ENCODE data around the gene COL6A2. TPM values are rescaled to one million over a fixed set of nuclear protein-coding genes. Genes with fewer than 3 reads are reported as not detected.
"Not testable (repeated sequence)": the region's sequence is repeated elsewhere in the genome, so short reads cannot be mapped to it uniquely, and the experiment has no call there.

Gene COL6A2
- total and polyA plus RNA-seq, 2 donors (not counting 1 experiment from before 2014, with no cell fraction given): 1.2 to 2.1 TPM

DNA sequence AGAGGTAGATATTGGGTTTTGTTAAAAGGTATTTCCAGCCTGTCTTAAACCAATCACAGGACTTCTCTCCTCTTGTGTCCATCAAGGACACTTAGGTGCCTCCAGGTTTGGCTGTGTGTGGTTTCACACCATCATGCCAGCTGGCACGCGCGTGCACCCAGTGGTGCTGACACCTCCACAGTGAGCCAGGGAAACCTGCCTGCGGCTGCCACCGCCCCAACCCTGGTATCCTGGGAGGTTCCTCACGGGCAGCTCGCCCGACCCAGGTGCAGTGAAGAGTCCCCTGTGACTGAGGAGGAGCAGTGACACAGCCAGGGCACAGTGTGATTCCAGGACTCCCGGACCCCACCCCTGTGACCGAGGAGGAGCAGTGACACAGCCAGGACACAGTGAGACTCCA lies 13.2 kb upstream of the COL6A2 start:
- TF ChIP-seq EZH2 (IDR thresholded peaks at IDR 0.05; ENCODE audit: borderline replicate concordance, insufficient read depth, low read depth, low read length, poor library complexity, severe bottlenecking): no peak
- TF ChIP-seq, protein P1, sequence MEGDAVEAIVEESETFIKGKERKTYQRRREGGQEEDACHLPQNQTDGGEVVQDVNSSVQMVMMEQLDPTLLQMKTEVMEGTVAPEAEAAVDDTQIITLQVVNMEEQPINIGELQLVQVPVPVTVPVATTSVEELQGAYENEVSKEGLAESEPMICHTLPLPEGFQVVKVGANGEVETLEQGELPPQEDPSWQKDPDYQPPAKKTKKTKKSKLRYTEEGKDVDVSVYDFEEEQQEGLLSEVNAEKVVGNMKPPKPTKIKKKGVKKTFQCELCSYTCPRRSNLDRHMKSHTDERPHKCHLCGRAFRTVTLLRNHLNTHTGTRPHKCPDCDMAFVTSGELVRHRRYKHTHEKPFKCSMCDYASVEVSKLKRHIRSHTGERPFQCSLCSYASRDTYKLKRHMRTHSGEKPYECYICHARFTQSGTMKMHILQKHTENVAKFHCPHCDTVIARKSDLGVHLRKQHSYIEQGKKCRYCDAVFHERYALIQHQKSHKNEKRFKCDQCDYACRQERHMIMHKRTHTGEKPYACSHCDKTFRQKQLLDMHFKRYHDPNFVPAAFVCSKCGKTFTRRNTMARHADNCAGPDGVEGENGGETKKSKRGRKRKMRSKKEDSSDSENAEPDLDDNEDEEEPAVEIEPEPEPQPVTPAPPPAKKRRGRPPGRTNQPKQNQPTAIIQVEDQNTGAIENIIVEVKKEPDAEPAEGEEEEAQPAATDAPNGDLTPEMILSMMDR (IDR thresholded peaks at IDR 0.05): no peak
- Histone ChIP-seq H4K20me1 (ENCODE audit: control insufficient read depth, insufficient read depth, low read length, poor library complexity, severe bottlenecking) (no peaks in the 10 kb centered on the region), H3K36me3 (replicated peaks in 1 of 2; ENCODE audit: control extremely low read depth in 1 of 2, control insufficient read depth in 1 of 2, extremely low read depth in 1 of 2, insufficient read depth in 2 of 2, low read length in 1 of 2) (no peaks in the 10 kb centered on the region), H3K27me3 (replicated peaks in 1 of 4; ENCODE audit: control extremely low read depth in 1 of 4, control insufficient read depth in 3 of 4, insufficient read depth in 4 of 4, low read length in 3 of 4) (no peaks in the 10 kb centered on the region), H3K4me2 (replicated peaks; ENCODE audit: low read depth, low read length, poor library complexity, severe bottlenecking) (no peak overlapping the region), H2AFZ (ENCODE audit: insufficient read depth, low read depth, low read length, poor library complexity, severe bottlenecking) (no peak overlapping the region), H3K9me3 (ENCODE audit: control extremely low read depth in 1 of 3, control insufficient read depth in 2 of 3, insufficient read depth in 1 of 3, low read length in 2 of 3) (peaks cover 4 to 22% (median 8%) of the 10 kb centered on the region in 3 donors), H3K4me3 (ENCODE audit: control extremely low read depth in 1 of 5, extremely low read depth in 1 of 5, insufficient read depth in 1 of 5, low read depth in 2 of 5, low read length in 4 of 5) (no peak overlapping the region), H3K79me2 (ENCODE audit: control insufficient read depth, insufficient read depth, low read length) (no peaks in the 10 kb centered on the region), H3K9ac (ENCODE audit: low read length) (no peak overlapping the region), H3K27ac (ENCODE audit: low read length in 2 of 2) (no peak overlapping the region), H3K4me1 (ENCODE audit: control insufficient read depth in 2 of 2, insufficient read depth in 2 of 2, low read length in 2 of 2) (no peaks in the 10 kb centered on the region)
- ChIA-PET CTCF (no interaction called here), POLR2A (no interaction called here)
- no peak for ATAC-seq (ENCODE audit: low read depth)
- Mint-ChIP-seq H3K4me1 (no peaks in the 10 kb centered on the region), H3K4me3 (no peak overlapping the region), H3K9me3 (ENCODE audit: insufficient read depth) (peaks cover 13% of the 10 kb centered on the region), H3K27ac (no peak overlapping the region), H3K27me3 (no peaks in the 10 kb centered on the region)
- intact Hi-C loops (cut with micrococcal nuclease): no loop called here
- DNase-seq: no peak
- WGBS (ENCODE audit: insufficient coverage): 92% methylated on average over 10 of the region's 10 CpGs

- H3K9ac ChIP-seq (ENCODE audit: low read length): not testable (repeated sequence)
Measured at GRCh38 chr21:46085259-46085658, 12.7 kb upstream of the COL6A2 start.

More at GRCh38 chr21:46085259-46085658, 12.7 kb upstream of the COL6A2 start:
- H3K79me2 ChIP-seq (ENCODE audit: control insufficient read depth, insufficient read depth, low read length); ATAC-seq (ENCODE audit: low read depth); H3K36me3 ChIP-seq (replicated peaks in 1 of 2; ENCODE audit: control extremely low read depth in 1 of 2, control insufficient read depth in 1 of 2, extremely low read depth in 1 of 2, insufficient read depth in 2 of 2, low read length in 1 of 2); H2AFZ ChIP-seq (ENCODE audit: insufficient read depth, low read depth, low read length, poor library complexity, severe bottlenecking); H3K27me3 ChIP-seq (replicated peaks in 1 of 4; ENCODE audit: control extremely low read depth in 1 of 4, control insufficient read depth in 3 of 4, insufficient read depth in 4 of 4, low read length in 3 of 4); POLR2A ChIA-PET; H3K4me1 Mint-ChIP-seq; DNase-seq; H3K4me1 ChIP-seq (ENCODE audit: control insufficient read depth in 2 of 2, insufficient read depth in 2 of 2, low read length in 2 of 2); H3K4me2 ChIP-seq (replicated peaks; ENCODE audit: low read depth, low read length, poor library complexity, severe bottlenecking); CTCF ChIA-PET; H3K4me3 ChIP-seq (ENCODE audit: control extremely low read depth in 1 of 5, extremely low read depth in 1 of 5, insufficient read depth in 1 of 5, low read depth in 2 of 5, low read length in 4 of 5); H3K27ac Mint-ChIP-seq; H4K20me1 ChIP-seq (ENCODE audit: control insufficient read depth, insufficient read depth, low read length, poor library complexity, severe bottlenecking); H3K27me3 Mint-ChIP-seq; H3K27ac ChIP-seq (ENCODE audit: low read length in 2 of 2); intact Hi-C loops (cut with micrococcal nuclease); H3K4me3 Mint-ChIP-seq: not testable (repeated sequence)
- peaks cover 15% of the 10 kb centered on the region for H3K9me3 Mint-ChIP-seq (ENCODE audit: insufficient read depth)
- peaks cover 4 to 21% (median 8%) of the 10 kb centered on the region in 3 donors for H3K9me3 ChIP-seq (ENCODE audit: control extremely low read depth in 1 of 3, control insufficient read depth in 2 of 3, insufficient read depth in 1 of 3, low read length in 2 of 3)
- 76% methylated on average over 2 of the region's 5 CpGs for WGBS (ENCODE audit: insufficient coverage)

All from B cell (primary cell).